ENCODE data around the gene CATSPER1.

DNA sequence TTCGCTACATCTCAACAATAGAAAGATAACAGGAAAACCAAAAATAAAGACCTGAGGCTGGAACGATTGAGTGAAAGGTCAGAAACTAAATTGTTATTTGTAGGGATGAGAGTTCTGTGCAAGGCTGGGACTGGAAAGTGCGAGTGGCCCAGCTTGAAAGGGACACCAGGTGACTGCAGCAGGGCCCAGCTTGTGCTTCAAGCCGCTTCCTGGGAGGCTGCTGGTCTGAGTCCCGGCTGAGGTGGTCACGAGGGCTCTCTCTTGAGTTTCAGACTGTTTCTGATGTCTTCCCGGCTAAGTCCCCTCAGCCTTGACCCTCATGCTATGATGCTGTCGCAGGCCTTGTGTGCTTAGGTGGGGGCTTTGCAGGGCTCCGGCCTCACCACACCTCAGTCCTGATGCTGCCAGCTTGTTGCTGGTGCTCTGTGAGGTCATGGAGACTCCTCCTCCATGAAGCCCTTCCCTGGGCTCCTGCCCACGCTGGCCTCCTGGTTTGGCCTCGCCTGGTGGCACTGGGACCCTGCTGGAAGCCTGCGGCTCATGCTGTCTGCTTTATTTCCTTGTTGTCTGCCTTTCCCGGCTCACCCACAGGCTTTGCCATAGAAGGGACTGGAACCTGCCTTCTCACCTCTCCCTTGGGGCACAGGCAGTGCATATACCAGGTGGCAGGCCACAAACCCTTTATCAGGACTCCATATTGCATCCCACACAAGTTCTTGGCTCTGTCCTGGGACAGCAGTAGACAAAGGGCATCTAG, 20.0 kb downstream of the CATSPER1 start:
- TF ChIP-seq, protein P1, sequence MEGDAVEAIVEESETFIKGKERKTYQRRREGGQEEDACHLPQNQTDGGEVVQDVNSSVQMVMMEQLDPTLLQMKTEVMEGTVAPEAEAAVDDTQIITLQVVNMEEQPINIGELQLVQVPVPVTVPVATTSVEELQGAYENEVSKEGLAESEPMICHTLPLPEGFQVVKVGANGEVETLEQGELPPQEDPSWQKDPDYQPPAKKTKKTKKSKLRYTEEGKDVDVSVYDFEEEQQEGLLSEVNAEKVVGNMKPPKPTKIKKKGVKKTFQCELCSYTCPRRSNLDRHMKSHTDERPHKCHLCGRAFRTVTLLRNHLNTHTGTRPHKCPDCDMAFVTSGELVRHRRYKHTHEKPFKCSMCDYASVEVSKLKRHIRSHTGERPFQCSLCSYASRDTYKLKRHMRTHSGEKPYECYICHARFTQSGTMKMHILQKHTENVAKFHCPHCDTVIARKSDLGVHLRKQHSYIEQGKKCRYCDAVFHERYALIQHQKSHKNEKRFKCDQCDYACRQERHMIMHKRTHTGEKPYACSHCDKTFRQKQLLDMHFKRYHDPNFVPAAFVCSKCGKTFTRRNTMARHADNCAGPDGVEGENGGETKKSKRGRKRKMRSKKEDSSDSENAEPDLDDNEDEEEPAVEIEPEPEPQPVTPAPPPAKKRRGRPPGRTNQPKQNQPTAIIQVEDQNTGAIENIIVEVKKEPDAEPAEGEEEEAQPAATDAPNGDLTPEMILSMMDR (IDR thresholded peaks at IDR 0.05) = no peak
- no peak for TF ChIP-seq POLR2A (IDR thresholded peaks at IDR 0.05)

Data from adrenal gland (tissue), 5 donors.